ENCODE results near the gene SNX20. TPM values are rescaled to one million over a fixed set of nuclear protein-coding genes. Genes with fewer than 3 reads are reported as not detected.

The SNX20 gene
- total RNA-seq, 4 donors from 2014 or later: 0.20 to 4.3 (median 2.6) TPM

DNA sequence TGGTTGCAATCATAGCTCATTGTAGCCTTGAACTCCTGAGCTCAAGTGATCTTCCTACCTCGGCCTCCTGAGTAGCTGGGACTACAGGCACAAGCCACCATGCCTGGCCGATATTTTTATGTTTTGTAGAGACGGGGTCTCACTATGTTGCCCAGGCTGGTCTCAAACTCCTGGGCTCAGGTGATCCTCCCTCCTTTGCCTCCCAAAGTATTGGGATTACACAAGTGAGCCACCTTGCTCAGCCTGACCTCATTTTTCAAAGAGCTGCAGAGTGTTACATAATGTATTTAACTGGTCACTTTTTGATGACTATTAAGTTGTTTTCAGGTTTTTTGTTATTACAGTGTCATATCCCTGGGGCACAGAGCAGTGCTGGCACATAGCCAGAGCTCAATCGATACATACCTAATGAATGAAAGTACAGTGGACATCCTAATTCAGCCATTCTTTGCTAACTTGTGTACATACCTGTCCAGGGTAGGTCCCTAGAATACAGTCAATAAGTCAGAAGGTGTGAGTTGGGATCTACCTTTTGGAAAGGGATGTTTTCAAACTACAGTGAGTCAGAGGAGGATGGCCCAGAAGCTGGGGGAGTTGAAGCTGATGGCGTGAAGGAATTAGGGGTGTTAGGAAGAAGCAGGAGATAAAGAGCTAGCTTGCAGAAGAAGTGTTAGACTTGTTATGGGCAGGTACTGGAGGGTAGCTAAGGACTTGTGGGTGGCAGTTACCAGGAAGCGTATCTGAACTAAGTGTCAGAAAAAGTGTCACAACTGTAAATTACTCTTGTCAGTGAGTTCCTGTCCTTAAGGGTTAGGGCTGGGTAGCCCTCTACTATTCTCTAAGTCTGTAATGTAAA, 40.7 kb upstream of the SNX20 start:
- no peaks in the 10 kb centered on the region for H3K4me1 ChIP-seq
- no peaks in the 10 kb centered on the region for H3K27me3 ChIP-seq
- H3K36me3 ChIP-seq: no peaks in the 10 kb centered on the region
- intact Hi-C loops (cut with DNase I; ENCODE audit: low total_unique reads): no loop called here
- no peaks in the 10 kb centered on the region for H3K9me3 ChIP-seq
- DNase-seq: no peak
- H3K4me3 ChIP-seq: no peak overlapping the region
- in situ Hi-C loops (cut with MboI; ENCODE audit: low pct_ligation_motif_present in 1 of 4, low pct_unique_long_range_greater_than_20kb in 1 of 4, low sequenced_read_pairs in 3 of 4): no loop called here
- no peak overlapping the region for H3K27ac ChIP-seq
- no peak for TF ChIP-seq CTCF (IDR thresholded peaks at IDR 0.05)
- TF ChIP-seq POLR2A (IDR thresholded peaks at IDR 0.05): no peak
- TF ChIP-seq EP300 (IDR thresholded peaks at IDR 0.05; ENCODE audit: low read depth): no peak
- no peak for TF ChIP-seq POLR2AphosphoS5 (IDR thresholded peaks at IDR 0.05)
- 94 to 100% methylated on average over 5 to 6 of the region's 6 CpGs for WGBS, 2 donors (ENCODE audit: low coverage in 1 of 2)

DNA sequence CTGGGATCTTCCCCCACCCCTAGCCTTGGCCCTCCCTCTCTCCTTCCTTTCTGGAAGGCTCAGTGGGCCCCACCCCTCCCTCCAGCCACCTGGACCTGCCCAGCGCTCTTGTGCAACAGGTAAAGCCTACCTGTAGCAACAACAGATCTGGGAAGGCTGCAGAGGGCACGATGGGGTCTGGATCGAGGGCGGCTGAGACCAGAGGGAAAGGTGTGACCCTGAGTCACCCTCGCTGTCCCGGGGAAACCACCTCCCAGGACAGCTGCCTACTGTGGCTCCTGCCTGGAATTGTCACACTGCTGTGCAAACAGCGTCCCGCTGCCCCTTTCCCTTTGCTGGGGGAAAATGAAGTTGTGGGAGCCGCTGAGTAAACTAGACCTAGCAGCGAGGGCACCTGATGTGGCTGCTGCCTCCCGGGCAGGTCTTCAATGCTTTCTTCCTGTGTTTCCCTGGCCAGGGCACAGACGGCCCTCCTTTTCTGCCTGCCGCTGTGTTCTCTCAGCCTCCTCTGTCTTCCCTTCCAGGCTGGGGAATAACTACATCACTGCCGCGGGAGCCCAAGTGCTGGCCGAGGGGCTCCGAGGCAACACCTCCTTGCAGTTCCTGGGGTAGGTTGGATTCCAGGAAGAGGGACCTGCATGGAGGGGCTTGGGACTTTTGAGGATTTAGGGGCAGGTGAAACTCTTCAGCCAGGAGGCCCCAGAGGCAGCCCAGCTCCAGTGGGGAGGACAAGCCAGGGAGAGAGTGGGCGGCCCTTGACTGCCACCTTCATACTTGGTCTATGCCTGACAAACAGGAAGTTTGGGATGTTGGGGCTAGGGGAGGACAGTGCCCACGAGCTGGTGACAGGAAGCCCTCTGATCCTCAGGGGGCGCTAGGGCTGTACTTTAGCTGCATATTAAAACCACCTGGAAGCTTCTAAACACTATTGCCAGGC, 38.6 kb upstream of the SNX20 start:
- Histone ChIP-seq H3K36me3 (no peaks in the 10 kb centered on the region), H3K4me3 (no peak overlapping the region), H3K4me1 (no peaks in the 10 kb centered on the region), H3K27ac (no peak overlapping the region), H3K27me3 (no peaks in the 10 kb centered on the region), H3K9me3 (no peaks in the 10 kb centered on the region)
- WGBS, 2 donors (ENCODE audit: low coverage in 1 of 2): 55% methylated on average over 19 of the region's 20 CpGs; no CpG with 5 or more reads in 1 of the 2 donors
- no peak for TF ChIP-seq EP300 (IDR thresholded peaks at IDR 0.05; ENCODE audit: low read depth)
- no peak for TF ChIP-seq POLR2AphosphoS5 (IDR thresholded peaks at IDR 0.05)
- no peak for TF ChIP-seq POLR2A (IDR thresholded peaks at IDR 0.05)
- no peak for TF ChIP-seq CTCF (IDR thresholded peaks at IDR 0.05)
- in situ Hi-C loops (cut with MboI; ENCODE audit: low pct_ligation_motif_present in 1 of 4, low pct_unique_long_range_greater_than_20kb in 1 of 4, low sequenced_read_pairs in 3 of 4): no loop called here
- DNase-seq: peak; percentile 66
- intact Hi-C loops (cut with DNase I; ENCODE audit: low total_unique reads): no loop called here

GRCh38 chr16:50718761-50719400, 37.8 kb upstream of the SNX20 start:
- H3K9me3 ChIP-seq: no peaks in the 10 kb centered on the region
- H3K27ac ChIP-seq: no peak overlapping the region
- H3K4me3 ChIP-seq: no peak overlapping the region
- TF ChIP-seq EP300 (IDR thresholded peaks at IDR 0.05; ENCODE audit: low read depth) (no peak), POLR2A (IDR thresholded peaks at IDR 0.05) (no peak), POLR2AphosphoS5 (IDR thresholded peaks at IDR 0.05) (no peak), CTCF (IDR thresholded peaks at IDR 0.05) (no peak)
- in situ Hi-C loops (cut with MboI; ENCODE audit: low pct_ligation_motif_present in 1 of 4, low pct_unique_long_range_greater_than_20kb in 1 of 4, low sequenced_read_pairs in 3 of 4): no loop called here
- no peaks in the 10 kb centered on the region for H3K36me3 ChIP-seq
- intact Hi-C loops (cut with DNase I; ENCODE audit: low total_unique reads): no loop called here
- no peaks in the 10 kb centered on the region for H3K27me3 ChIP-seq
- H3K4me1 ChIP-seq: no peaks in the 10 kb centered on the region
- DNase-seq: peak; percentile 44
- WGBS, 2 donors (ENCODE audit: low coverage in 1 of 2): 67% methylated on average over 9 of the region's 9 CpGs; no CpG with 5 or more reads in 1 of the 2 donors

Measured in transverse colon (tissue), 4 donors.